Measurements from ENCODE around the gene MTHFD2L.

DNA sequence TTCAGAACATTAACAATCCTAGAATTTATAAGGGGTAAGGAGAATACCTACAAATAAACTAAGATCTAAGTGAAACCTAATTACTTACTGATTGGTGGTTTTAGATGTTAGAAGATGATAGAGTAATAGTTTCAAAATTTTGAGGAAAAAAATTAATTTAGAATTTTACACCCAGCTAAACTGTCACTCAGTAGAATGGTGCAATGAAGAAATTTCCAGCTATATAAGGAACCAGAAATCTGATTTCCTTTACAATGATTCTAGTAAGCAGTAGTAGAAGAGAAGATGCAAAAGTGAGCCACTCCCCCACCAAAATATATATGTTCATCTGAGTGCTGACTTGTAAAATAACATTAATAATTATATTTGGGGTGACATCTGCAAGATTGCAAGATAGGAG is 95.0 kb downstream of the MTHFD2L start:
- TF ChIP-seq, protein P1, sequence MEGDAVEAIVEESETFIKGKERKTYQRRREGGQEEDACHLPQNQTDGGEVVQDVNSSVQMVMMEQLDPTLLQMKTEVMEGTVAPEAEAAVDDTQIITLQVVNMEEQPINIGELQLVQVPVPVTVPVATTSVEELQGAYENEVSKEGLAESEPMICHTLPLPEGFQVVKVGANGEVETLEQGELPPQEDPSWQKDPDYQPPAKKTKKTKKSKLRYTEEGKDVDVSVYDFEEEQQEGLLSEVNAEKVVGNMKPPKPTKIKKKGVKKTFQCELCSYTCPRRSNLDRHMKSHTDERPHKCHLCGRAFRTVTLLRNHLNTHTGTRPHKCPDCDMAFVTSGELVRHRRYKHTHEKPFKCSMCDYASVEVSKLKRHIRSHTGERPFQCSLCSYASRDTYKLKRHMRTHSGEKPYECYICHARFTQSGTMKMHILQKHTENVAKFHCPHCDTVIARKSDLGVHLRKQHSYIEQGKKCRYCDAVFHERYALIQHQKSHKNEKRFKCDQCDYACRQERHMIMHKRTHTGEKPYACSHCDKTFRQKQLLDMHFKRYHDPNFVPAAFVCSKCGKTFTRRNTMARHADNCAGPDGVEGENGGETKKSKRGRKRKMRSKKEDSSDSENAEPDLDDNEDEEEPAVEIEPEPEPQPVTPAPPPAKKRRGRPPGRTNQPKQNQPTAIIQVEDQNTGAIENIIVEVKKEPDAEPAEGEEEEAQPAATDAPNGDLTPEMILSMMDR (IDR thresholded peaks at IDR 0.05; ENCODE audit: low read length): no peak
- TF ChIP-seq EZH2phosphoT487 (IDR thresholded peaks at IDR 0.05; ENCODE audit: low read length): no peak

All from MM.1S (cell line).